Aorta (tissue), 5 donors: Measurements from ENCODE around the gene NUP62. TPM values are rescaled to one million over a fixed set of nuclear protein-coding genes. Genes with fewer than 3 reads are reported as not detected.
A peak's percentile ranks its signal among the peaks of the same experiment; 100 is the strongest.

Experiments used
- ATAC-seq: fragments of 200-7000 bp; cut with Tn5 transposase; one replicate; pipeline ENCODE4 v1.9.1; 2022; ENCODE audit warnings: moderate library complexity; ENCODE audit not compliant: low FRiP score
- DNase-seq, 2 donors: peaks; one replicate each; pipeline ENCODE4 v3.0.0-alpha.2; 2020
- H3K27ac ChIP-seq, 2 donors: one replicate each; pipeline ENCODE4 v1.5.1; 2013; ENCODE audit warnings: low read length in 2 of 2, mild to moderate bottlenecking in 2 of 2, moderate library complexity in 2 of 2, control low read depth in 1 of 2, inconsistent platforms in 1 of 2, low read depth in 1 of 2
- H3K27me3 ChIP-seq, 2 donors: one replicate each; pipeline ENCODE4 v1.6.1; 2013; ENCODE audit warnings: control low read depth in 1 of 2, low read length in 1 of 2, mild to moderate bottlenecking in 1 of 2, moderate library complexity in 1 of 2; ENCODE audit not compliant: insufficient read depth in 2 of 2, control insufficient read depth in 1 of 2
- H3K36me3 ChIP-seq, 2 donors: one replicate each; pipeline ENCODE4 v1.6.1; 2013; ENCODE audit warnings: control low read depth in 1 of 2, low read length in 1 of 2, mild to moderate bottlenecking in 1 of 2; ENCODE audit not compliant: insufficient read depth in 2 of 2, control insufficient read depth in 1 of 2
- H3K4me1 ChIP-seq, 2 donors: one replicate each; pipeline ENCODE4 v1.6.1; 2013; ENCODE audit warnings: low read length in 2 of 2, control low read depth in 1 of 2, mild to moderate bottlenecking in 1 of 2, moderate library complexity in 1 of 2; ENCODE audit not compliant: insufficient read depth in 2 of 2, control insufficient read depth in 1 of 2
- H3K4me3 ChIP-seq, 2 donors: one replicate each; pipeline ENCODE4 v1.5.1; 2013; ENCODE audit warnings: low read length in 2 of 2, control low read depth in 1 of 2, mild to moderate bottlenecking in 1 of 2
- H3K9me3 ChIP-seq: one replicate; pipeline ENCODE4 v1.6.1; 2013; ENCODE audit warnings: mild to moderate bottlenecking, low read length; ENCODE audit not compliant: control insufficient read depth
- WGBS, 2 donors: extraction: QIAGEN DNeasy Blood & Tissue Kit; methylation state at CpG; one replicate each; pipeline ENCODE4 v1.1.7; 2013; 5-methylcytosine and 5-hydroxymethylcytosine counted together
- intact Hi-C, 2 donors: fragments of 100-400 bp; cut with DNase I; formaldehyde crosslinking; loops; one replicate each; pipeline versions ENCODE4 v1.14.2 to v1.15.0; 2022
- polyA plus RNA-seq, 2 donors: library from polyadenylated mRNA; stranded (reverse); fragments of 200-250 nt; gene quantifications; one replicate each; pipeline ENCODE4 v1.2.3, GENCODE V29; 2013
- total RNA-seq, 2 donors: library from RNA; stranded (reverse); fragmentation: NEBNext Ultra II Directional; extraction: Animal tissue kit (Norgen Biotek cat#: 25700); gene quantifications; one replicate each; pipeline ENCODE4 v1.2.1, GENCODE V29; 2021
- donor health status: healthy with polysubstance abuse.
- donor health status: Bipolar disorder and iron deficiency.
- donor health status: DM: no; HTN: no; CAD: no.
- donor health status: DM: no; HTN: no; CAD: no.
- donor health status: DM: yes; HTN: yes; CAD: no.

The NUP62 gene
- total and polyA plus RNA-seq, 4 donors, result 13.3 to 39.8 (median 22.5) TPM

- no peaks in the 10 kb centered on the region for H3K9me3 ChIP-seq
- H3K36me3 ChIP-seq, result peaks cover 2 to 20% of the 10 kb centered on the region in 2 donors
- no peaks in the 10 kb centered on the region for H3K27me3 ChIP-seq
- DNase-seq (no peak), ATAC-seq (no peak)
- intact Hi-C loops, result no loop called here
- WGBS, 2 donors, result 71 to 77% methylated on average over 9 of the region's 9 CpGs
- no peak overlapping the region for H3K27ac ChIP-seq
- no peak overlapping the region for H3K4me3 ChIP-seq
- no peaks in the 10 kb centered on the region for H3K4me1 ChIP-seq
These were observed 50.6 kb downstream of the NUP62 start for GRCh38 chr19:49878744-49879070.

- no peaks in the 10 kb centered on the region for H3K9me3 ChIP-seq
- peaks cover 2 to 17% of the 10 kb centered on the region in 2 donors for H3K36me3 ChIP-seq
- ATAC-seq (peak; percentile 88), DNase-seq (peak; percentile 99 to 100)
- 4% methylated on average over 30 to 41 of the region's 41 CpGs for WGBS, 2 donors
- peak overlapping the region in 1 of 2 donors; percentile 89 for H3K27ac ChIP-seq
- intact Hi-C loops, result no loop called here
- peak overlapping the region; percentile 27 to 43 for H3K4me3 ChIP-seq
- no peaks in the 10 kb centered on the region for H3K27me3 ChIP-seq
- H3K4me1 ChIP-seq, result no peaks in the 10 kb centered on the region
These were observed 51.2 kb downstream of the NUP62 start for GRCh38 chr19:49877879-49878743.

DNA sequence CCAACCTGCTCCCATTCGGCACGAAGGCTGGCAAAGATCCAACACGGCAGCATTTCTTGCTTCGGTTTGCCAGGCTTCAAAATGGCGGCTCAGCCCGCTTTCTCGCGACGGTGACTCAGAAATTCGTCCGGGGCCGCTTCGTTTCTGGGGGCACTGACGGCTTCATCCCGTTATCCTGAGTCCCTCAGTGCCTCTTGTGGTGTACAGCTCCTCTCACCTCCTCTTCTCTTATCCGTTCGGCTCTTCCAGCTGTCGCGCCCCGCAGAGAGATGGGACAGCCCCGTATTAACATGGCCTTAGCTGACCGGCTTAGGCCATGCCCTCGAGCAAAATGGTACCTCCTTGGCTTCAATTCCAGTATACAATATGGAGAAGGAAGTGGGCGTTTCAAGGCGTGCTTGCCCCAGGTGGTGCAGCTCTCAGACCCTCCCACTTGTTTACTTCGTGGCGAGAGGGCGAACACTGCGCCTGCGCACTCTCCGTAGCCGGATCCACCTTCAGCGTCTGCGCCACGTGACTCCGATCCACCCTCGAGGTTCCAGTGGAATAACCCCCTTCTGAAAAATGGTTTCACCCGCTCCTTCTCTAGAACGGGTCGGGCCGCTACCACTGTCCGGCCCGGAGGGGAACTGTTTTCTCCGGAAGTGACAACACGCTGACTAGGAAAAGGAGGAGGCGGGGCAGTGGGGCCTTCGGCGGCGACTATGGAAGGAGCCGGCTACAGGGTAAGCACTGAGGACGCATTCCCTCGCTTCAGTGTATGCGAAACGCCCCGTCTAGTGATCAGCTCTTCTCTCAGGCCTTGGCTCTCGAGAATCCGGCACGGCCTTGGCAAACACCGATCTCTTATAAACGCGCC, 52.1 kb downstream of the NUP62 start, which contains the start of the genes AKT1S1 and TBC1D17:
AKT1S1 (minus strand) TSS at position 336 of the 859 bp plus-strand sequence. CDS start 4,060 bp downstream, outside the sequence.
TBC1D17 (plus strand) TSS at position 683 of the 859 bp plus-strand sequence; CDS start at position 705, 22 bp downstream.
- peak; percentile 93 for ATAC-seq
- no peaks in the 10 kb centered on the region for H3K4me1 ChIP-seq
- H3K27me3 ChIP-seq, result no peaks in the 10 kb centered on the region
- no peaks in the 10 kb centered on the region for H3K9me3 ChIP-seq
- 0% methylated on average over 60 to 61 of the region's 61 CpGs for WGBS, 2 donors
- peak within 1 kb of the TSS; percentile 33 to 89 for H3K27ac ChIP-seq
- intact Hi-C loops, result no loop called here
- peak; percentile 99 to 100 for DNase-seq
- peak within 1 kb of the TSS; percentile 65 to 71 for H3K4me3 ChIP-seq
- H3K36me3 ChIP-seq, result peaks cover 2 to 12% of the 10 kb centered on the region in 2 donors

- DNase-seq (peak; percentile 99), ATAC-seq (peak; percentile 91)
- Histone ChIP-seq H3K9me3 (no peaks in the 10 kb centered on the region), H3K27me3 (no peaks in the 10 kb centered on the region), H3K36me3 (peaks cover 0 to 7% of the 10 kb centered on the region in 2 donors), H3K27ac (peak overlapping the region; percentile 33 to 89), H3K4me3 (peak overlapping the region; percentile 65 to 71), H3K4me1 (no peaks in the 10 kb centered on the region)
- intact Hi-C loops, result no loop called here
- 0% methylated on average over 46 of the region's 46 CpGs for WGBS, 2 donors
These were observed 52.8 kb downstream of the NUP62 start for GRCh38 chr19:49876422-49877019.

DNA sequence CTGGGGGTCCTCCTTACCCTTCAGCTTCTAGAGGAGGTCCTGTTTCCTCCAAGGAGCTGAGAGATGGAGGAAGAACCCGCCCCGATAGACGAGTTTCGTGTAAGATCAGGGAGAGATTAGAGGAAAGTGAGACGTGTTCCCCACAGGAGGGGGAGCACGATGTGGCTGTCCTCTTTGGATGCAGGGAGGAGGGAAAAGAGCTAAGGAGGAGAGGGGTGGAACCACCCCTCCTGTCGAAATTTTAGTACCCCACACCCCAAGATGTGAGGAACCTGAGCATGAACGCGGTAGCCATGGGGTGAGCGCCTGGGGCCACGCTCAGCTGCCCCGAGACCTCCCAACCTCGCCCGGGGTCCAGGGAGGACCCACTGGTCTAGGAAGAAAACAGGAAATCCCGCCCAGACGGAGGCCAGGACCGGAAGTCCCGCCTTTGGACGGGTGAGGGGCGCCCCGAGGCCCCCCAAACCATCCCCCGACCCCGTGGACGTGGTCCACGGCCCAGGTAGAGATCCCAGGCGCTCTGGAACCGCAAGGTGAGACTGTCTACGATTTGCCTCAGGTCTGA, 53.4 kb downstream of the NUP62 start:
- ATAC-seq (peak; percentile 19), DNase-seq (peak; percentile 83 to 91)
- Histone ChIP-seq H3K27me3 (no peaks in the 10 kb centered on the region), H3K9me3 (no peaks in the 10 kb centered on the region), H3K4me1 (no peaks in the 10 kb centered on the region), H3K4me3 (peak overlapping the region; percentile 65 to 71), H3K27ac (peak overlapping the region; percentile 33 to 89), H3K36me3 (peaks cover 0 to 4% of the 10 kb centered on the region in 2 donors)
- 0 to 1% methylated on average over 28 of the region's 28 CpGs for WGBS, 2 donors
- intact Hi-C loops, result no loop called here

DNA sequence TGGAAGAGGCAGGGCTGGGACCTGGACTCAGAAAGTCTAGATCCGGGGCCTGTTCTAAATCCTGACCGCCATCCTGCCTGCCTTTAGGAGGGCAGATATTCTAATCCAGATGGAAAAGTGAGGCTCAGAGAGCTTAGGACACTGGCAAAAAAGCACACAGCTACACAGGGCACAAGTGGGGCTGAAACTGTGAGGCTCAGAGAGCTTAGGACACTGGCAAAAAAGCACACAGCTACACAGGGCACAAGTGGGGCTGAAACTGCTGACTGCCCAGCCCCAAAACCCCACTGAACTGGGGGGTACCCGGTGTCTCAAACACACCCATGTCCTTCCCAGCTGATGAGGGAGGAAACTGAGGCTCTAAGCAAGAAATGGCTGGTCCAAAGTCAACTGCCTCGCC, 54.1 kb downstream of the NUP62 start:
- H3K27ac ChIP-seq, result no peak overlapping the region
- no peaks in the 10 kb centered on the region for H3K9me3 ChIP-seq
- ATAC-seq, result no peak
- H3K36me3 ChIP-seq, result peaks cover 0 to under 1% of the 10 kb centered on the region in 2 donors
- H3K4me3 ChIP-seq, result no peak overlapping the region
- no peaks in the 10 kb centered on the region for H3K27me3 ChIP-seq
- WGBS, 2 donors, result 87 to 90% methylated on average over 4 of the region's 4 CpGs
- DNase-seq, result no peak
- intact Hi-C loops, result no loop called here
- no peaks in the 10 kb centered on the region for H3K4me1 ChIP-seq

DNA sequence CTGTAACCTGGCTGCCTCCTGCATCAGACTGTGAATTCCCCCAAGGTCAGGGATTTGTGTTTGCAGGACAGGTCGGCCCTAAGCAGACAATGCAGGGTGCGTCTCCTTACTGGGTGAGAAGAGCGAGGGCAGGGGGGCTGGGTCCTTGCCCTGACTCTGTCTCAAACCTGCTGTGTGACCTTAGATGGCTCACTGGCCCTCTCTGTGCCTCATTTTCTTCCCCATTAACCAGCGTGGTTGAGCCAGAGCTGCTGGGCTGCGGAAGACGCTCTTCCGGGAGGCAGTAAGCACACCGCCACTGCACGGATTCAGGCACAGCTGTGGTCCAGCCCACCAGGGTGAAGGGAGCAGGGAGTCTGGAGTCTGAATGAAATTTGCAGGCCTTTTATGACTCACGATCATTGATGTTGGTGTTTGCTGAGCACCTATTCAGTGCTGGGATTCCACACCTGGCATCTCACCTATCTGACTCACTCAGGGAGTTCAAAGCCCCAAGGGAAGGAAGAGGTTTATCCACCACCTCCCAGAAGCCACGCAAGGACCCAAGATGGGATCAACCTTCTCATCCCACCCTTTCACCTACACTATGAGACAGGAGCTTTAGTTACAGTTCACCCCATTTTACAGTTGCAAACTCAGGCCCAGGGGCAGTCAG, 54.7 kb downstream of the NUP62 start:
- intact Hi-C loops, result no loop called here
- no peak overlapping the region for H3K4me3 ChIP-seq
- 89 to 91% methylated on average over 11 of the region's 11 CpGs for WGBS, 2 donors
- ATAC-seq (no peak), DNase-seq (no peak)
- H3K36me3 ChIP-seq, result no peaks in the 10 kb centered on the region
- no peaks in the 10 kb centered on the region for H3K27me3 ChIP-seq
- H3K27ac ChIP-seq, result no peak overlapping the region
- H3K9me3 ChIP-seq, result no peaks in the 10 kb centered on the region
- no peaks in the 10 kb centered on the region for H3K4me1 ChIP-seq

DNA sequence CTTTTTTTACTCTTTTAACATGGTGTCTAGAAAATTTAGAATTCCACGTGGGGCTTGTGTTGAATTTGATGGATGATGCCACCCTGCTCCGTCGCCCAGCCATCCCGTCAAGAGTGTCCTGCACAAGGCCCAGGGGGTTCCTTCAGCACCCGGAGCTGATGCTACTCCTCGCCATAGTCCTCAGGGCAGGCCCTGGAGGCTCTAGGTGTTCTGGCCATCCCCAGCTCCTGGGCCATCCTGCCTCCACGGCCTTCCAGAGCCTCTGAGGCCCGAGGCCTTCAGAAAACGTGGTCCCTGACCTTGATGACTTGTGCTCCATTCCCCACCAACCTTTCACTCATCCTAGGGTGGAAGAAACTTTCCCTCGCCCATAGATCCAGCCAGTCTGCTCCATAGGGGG, 55.5 kb downstream of the NUP62 start:
- intact Hi-C loops, result no loop called here
- no peak overlapping the region for H3K4me3 ChIP-seq
- H3K27ac ChIP-seq, result no peak overlapping the region
- H3K4me1 ChIP-seq, result no peaks in the 10 kb centered on the region
- WGBS, 2 donors, result 84 to 85% methylated on average over 10 of the region's 10 CpGs
- H3K27me3 ChIP-seq, result no peaks in the 10 kb centered on the region
- no peaks in the 10 kb centered on the region for H3K36me3 ChIP-seq
- no peaks in the 10 kb centered on the region for H3K9me3 ChIP-seq
- ATAC-seq (no peak), DNase-seq (no peak)
